ENCODE data around the gene RBPMS2.
"Not testable (repeated sequence)": the region's sequence is repeated elsewhere in the genome, so short reads cannot be mapped to it uniquely, and the experiment has no call there.

RBPMS2 gene

DNA sequence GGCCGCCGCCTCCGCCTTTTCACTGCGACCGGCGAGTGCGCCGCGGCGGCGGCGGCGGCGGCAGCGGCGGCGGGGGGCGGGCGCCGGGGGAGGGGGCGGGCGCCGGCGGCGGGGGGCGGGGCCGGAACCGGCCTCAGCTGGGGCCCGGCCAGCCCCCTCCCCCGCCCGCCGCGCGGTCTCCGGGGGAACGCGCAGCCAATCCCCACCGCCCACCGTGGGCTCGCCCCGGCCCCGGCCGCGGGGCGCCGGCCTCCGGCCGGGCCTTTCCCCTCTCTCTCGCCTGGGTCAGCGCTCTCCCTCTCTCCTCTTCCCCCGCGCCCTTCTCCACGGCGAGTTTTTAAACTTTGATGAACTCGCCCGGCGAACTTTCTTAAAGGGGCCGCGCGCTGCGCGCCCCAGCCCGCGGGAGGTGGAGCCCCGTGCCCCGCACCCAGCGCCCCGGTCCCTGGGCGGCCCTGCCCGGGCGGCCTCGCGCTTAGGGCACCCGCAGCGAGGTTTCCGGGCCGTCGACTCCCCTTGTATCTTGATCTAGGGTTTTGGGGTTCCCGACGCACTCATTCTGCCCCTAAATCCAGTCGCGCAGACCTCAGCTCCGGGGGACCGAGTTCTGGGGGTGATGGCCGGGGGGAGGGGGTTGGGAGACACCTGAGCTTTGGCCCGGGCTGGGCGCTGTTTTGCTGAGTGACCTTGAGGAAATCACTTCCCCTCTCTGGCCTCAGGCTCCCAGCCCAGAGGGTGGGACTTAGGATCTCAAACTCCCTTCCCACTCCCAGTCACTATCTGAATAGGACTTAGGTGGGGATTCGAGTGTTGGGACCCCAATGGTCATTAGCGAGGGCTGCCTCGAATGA is at the start of gene RBPMS2:
TSS of gene RBPMS2 (minus strand) at position 39 of the 851 bp plus-strand sequence. CDS start 270 bp downstream, outside the sequence.
- DNase-seq = peak; percentile 49

DNA sequence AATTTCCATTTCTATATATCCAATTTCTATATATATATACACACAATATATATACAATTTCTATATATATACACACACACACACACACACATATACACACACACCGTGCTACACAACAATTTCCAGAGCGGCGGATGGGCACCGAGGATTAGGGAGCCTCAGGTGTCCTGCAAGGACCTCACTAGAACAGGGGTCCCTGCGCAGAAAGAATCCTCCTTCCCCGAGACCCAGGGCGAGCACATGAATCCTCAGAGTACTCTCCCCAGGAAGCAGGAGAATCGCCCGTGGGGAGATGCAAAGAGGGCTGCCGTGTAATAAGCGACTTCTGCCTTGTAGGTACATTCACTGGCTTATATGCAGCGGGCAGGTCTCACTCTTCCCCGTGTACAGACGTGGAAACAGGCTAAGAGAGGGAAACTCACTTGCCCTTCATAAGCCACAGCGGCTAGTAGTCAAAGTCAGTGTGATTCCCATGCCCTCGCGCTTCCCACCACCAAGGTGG is 49.6 kb upstream of the RBPMS2 start:
- DNase-seq = no peak

- DNase-seq = no peak
Observed at GRCh38 chr15:64816452-64816851, 41.1 kb upstream of the RBPMS2 start.

GRCh38 chr15:64814965-64815364 is 39.6 kb upstream of the RBPMS2 start:
- DNase-seq = not testable (repeated sequence)

GRCh38 chr15:64814283-64814682 is 38.9 kb upstream of the RBPMS2 start:
- DNase-seq = not testable (repeated sequence)

DNA sequence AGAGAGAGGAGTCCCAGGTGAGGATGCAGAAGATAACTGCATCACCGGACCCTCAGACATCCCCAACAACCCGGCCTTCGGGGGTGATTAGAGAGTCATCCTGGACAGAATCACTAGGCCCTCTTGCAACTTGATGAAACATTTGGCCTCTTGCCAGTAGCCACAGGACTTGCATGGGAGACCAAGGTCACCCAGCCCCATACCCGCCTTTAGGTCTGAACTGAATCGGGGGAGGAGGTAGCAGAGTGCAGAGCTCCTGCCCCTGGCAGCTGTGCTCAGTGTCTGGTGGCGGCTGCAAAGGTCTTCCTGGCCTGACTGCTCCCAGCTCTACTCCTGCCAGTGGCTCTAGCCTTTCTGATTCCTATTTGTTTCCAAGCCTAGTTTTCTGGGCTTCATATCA is 37.7 kb upstream of the RBPMS2 start:
- no peak for DNase-seq

- DNase-seq = no peak
Observed at GRCh38 chr15:64810497-64811326, 35.3 kb upstream of the RBPMS2 start.

- peak; percentile 79 for DNase-seq
Observed at GRCh38 chr15:64809649-64810496, 34.5 kb upstream of the RBPMS2 start.

- DNase-seq = no peak
Observed at GRCh38 chr15:64808785-64809453, 33.5 kb upstream of the RBPMS2 start.

- no peak for DNase-seq
Observed at GRCh38 chr15:64807751-64808222, 32.4 kb upstream of the RBPMS2 start.

- DNase-seq = no peak
Observed at GRCh38 chr15:64807051-64807749, 31.8 kb upstream of the RBPMS2 start.

DNA sequence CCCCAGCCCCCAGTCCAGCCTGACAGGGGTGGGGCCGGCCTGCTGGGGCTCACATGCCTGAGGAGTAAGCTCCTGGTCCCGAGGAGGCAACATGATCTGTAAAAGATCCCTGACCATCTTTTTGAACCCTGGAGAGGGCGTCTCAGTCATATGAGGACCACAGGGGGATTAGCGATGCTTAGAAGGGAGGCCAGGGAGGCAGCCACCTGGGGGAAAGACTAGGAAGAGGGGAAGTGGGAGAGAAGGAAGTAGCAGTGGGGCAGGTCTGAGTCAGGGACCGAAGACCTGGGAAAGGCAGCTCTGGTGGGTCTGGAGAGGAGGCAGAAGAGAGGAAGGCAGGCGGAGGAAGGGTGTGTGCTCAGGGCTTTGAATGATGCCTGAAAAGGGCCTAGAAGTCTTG is 31.1 kb upstream of the RBPMS2 start:
- DNase-seq = no peak

- no peak for DNase-seq
Observed at GRCh38 chr15:64804619-64805018, 29.2 kb upstream of the RBPMS2 start.

DNA sequence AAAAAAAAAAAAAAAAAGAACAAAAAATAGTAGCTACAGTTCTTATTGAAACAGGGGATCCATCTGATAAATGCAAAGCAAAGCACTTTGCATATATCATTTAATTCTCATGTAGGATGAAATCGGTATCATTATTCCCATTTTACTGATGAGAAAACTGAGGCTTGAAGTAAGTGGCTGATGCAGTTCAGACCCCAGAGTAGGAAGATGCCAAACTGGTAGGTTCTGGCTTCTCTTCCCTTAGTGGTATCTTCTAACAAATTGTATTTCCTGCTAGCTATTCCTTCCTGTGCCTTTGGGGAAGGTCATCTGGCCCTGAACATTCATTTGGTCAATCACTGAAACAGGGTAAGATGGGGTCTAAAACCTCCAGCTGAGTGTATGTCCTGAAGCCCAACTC is 28.1 kb upstream of the RBPMS2 start:
- DNase-seq = no peak

DNA sequence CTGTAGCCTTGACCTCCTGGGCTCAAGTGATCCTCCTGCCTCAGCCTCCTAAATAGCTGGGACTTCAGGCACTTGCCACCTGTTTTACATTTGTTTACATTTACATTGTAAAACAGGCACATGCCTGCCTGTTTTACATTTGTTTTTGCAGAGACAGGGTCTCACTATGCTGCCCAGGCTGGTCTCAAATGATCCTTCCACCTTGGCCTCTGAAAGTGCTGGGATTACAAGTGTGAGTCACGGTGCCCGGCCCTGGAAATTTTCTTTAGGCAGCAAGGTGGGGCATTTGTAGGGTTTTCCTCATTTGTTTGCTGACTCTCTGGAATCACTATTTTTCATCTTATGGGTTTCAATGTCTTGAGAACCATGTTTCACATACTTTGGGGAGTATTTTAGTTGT is 25.1 kb upstream of the RBPMS2 start:
- no peak for DNase-seq

DNA sequence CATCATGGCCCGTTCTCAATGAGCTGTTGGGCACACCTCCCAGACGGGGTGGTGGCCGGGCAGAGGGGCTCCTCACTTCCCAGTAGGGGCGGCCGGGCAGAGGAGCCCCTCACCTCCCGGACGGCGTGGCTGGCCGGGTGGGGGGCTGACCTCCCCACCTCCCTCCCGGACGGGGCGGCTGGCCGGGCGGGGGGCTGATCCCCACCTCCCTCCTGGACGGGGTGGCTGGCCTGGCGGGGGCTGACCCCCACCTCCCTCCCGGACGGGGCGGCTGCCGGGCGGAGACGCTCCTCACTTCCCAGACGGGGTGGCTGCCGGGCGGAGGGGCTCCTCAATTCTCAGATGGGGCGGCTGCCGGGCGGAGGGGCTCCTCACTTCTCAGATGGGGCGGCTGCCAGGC is 23.5 kb upstream of the RBPMS2 start:
- DNase-seq = not testable (repeated sequence)

DNA sequence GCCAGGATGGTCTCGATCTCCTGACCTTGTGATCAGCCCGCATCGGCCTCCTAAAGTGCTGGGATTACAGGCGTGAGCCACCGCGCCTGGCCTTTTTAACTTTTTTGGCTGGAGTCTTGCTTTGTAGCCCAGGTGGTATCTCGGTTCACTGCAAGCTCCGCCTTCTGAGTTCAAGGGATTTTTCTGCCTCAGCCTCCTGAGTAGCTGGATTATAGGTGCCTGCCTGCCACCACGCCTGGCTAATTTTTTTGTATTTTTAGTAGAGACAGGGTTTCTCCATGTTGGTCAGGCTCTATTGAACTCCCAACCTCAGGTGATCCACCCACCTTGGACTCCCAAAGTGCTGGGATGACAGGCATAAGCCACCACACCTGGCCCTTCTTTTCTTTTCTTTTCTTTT is 20.5 kb upstream of the RBPMS2 start:
- not testable (repeated sequence) for DNase-seq

DNA sequence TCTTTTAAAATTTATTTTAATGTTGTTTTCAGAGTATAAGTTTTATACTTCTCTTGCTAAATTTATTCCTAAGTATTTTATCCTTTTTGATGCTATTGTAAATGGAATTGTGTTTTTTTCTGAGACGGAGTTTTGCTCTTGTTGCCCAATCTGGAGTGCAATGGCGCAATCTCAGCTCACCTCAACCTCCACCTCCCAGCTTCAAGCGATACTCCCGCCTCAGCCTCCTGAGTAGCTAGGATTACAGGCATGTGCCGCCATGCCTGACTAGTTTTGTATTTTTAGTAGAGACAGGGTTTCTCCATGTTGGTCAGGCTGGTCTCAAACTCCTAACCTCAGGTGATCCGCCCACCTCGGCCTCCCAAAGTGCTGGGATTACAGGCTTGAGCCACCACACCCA is 19.9 kb upstream of the RBPMS2 start:
- not testable (repeated sequence) for DNase-seq

DNA sequence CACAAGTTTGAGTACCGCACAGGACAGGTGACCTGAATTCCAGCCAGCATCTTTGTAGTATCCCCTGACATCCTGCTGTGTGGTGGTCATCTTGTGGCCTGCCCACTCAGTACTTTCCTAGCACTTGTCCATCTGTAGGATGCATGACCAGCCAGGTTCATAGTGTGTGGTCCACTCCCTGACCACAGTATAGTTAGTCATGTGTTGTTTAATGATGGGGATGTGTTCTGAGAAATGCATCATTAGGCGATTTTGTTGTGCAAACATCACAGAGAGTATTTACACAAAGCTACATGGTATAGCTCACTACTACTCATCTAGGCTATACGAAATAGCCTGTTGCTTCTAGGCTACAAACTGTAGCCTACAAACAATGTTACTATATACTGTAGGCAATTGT is 16.9 kb upstream of the RBPMS2 start:
- DNase-seq = no peak

- no peak for DNase-seq
Observed at GRCh38 chr15:64791401-64791800, 16.0 kb upstream of the RBPMS2 start.

DNA sequence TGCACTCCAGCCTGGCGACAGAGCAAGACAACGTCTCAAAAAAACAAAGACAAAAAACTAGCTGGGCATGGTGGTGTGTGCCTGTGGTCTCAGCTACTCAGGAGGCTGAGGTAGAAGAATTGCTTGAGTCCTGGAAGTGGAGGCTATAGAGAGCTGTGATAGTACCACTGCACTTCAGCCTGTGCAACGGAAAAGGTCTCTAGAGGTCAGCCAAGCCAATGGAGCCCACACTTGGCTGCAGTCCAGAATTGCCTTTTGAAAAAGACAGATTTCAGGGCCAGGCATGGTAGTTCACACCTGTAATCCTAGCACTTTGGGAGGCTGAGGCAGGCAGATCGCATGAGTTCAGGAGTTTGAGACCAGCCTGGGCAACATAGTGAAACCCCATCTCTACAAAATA is 8.4 kb upstream of the RBPMS2 start:
- DNase-seq = no peak
